C4-2B (cell line): Measurements from ENCODE around the gene PFAS.

ENCODE experiments used
- H3K27ac ChIP-seq: fragments of 450-650 bp; 2 replicates; pipeline ENCODE4 v1.5.1; 2017
- ZFX ChIP-seq: fragments of 450-650 bp; IDR thresholded peaks from 2 replicates; pipeline ENCODE4 v1.6.1; 2017
- TF ChIP-seq, protein P1 (sequence below): fragments of 450-650 bp; conservative IDR thresholded peaks from 2 replicates; pipeline ENCODE4 v1.5.1; 2017; ENCODE audit warnings: mild to moderate bottlenecking

PFAS gene

DNA sequence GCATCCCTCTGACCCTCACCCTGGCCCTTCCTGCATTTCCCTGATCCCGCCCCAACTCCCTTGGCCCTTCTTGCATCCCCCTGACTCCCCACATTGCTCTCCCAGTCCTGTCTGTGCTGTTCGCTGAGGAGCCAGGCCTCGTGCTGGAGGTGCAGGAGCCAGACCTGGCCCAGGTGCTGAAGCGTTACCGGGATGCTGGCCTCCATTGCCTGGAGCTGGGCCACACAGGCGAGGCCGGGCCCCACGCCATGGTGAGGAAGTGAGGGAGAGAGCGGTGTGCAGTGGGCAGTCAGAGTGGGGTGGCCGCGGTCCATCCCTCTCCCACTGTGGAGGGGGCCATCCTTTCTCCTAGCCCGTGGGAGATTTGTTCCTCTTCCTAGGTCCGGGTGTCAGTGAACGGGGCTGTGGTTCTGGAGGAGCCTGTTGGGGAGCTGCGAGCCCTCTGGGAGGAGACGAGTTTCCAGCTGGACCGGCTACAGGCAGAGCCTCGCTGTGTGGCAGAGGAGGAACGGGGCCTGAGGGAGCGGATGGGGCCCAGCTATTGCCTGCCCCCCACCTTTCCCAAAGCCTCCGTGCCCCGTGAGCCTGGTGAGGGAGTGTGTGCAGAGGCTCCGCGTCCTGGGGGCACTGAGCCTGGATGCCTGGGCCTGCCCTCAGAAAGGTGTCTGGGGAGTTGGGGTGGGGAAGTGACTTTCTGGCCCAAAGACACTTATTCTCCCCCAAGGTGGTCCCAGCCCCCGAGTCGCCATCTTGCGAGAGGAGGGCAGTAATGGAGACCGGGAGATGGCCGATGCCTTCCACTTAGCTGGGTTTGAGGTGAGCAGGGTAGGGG lies 17.8 kb downstream of the PFAS start:
- H3K27ac ChIP-seq, result no peak overlapping the region
- TF ChIP-seq, protein P1, sequence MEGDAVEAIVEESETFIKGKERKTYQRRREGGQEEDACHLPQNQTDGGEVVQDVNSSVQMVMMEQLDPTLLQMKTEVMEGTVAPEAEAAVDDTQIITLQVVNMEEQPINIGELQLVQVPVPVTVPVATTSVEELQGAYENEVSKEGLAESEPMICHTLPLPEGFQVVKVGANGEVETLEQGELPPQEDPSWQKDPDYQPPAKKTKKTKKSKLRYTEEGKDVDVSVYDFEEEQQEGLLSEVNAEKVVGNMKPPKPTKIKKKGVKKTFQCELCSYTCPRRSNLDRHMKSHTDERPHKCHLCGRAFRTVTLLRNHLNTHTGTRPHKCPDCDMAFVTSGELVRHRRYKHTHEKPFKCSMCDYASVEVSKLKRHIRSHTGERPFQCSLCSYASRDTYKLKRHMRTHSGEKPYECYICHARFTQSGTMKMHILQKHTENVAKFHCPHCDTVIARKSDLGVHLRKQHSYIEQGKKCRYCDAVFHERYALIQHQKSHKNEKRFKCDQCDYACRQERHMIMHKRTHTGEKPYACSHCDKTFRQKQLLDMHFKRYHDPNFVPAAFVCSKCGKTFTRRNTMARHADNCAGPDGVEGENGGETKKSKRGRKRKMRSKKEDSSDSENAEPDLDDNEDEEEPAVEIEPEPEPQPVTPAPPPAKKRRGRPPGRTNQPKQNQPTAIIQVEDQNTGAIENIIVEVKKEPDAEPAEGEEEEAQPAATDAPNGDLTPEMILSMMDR, result no peak
- no peak for TF ChIP-seq ZFX

DNA sequence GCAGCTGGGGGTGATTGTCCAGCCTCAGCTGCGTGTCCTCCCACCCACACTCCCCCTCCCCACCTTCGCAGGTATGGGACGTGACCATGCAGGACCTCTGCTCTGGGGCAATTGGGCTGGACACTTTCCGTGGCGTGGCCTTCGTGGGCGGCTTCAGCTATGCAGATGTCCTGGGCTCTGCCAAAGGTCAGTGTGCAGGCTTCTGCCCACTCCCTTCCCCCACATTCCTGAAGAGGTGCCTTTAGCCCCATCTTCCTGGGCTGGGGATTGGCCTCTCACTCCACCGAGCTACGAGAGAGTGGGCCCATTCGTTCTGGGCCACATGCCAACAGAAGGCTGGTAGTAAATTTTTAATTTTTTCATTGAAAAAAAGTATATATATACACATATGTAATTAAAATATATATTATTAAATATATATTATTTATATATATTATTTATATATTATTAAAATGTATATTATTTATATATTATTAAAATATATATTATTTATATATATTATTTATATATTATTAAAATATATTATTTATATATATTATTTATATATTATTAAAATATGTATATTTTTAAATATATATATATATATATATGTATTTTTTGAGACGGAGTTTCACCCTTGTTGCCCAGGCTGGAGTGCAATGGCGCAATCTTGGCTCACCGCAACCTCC lies 18.5 kb downstream of the PFAS start:
- no peak overlapping the region for H3K27ac ChIP-seq
- TF ChIP-seq ZFX, result no peak
- TF ChIP-seq, protein P1, result no peak

DNA sequence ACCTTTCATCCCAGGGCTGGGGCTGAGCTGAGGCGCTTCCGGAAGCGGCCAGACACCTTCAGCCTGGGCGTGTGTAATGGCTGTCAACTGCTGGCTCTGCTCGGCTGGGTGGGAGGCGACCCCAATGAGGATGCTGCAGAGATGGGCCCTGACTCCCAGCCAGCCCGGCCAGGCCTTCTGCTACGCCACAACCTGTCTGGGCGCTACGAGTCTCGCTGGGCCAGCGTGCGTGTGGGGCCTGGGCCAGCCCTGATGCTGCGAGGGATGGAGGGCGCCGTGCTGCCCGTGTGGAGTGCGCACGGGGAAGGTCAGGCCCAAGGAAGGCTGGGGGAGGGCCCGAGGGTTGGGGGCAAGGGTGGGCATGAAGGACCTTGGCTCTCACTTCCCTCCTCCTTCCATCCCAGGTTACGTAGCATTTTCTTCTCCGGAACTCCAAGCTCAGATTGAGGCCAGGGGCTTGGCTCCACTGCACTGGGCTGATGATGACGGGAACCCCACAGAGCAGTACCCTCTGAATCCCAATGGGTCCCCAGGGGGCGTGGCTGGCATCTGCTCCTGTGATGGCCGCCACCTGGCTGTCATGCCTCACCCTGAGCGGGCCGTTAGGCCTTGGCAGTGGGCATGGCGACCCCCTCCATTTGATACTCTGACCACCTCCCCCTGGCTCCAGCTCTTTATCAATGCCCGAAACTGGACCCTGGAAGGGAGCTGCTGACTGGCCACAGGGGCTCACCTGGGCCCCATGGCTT lies 19.6 kb downstream of the PFAS start:
- TF ChIP-seq, protein P1, result no peak
- TF ChIP-seq ZFX, result no peak

DNA sequence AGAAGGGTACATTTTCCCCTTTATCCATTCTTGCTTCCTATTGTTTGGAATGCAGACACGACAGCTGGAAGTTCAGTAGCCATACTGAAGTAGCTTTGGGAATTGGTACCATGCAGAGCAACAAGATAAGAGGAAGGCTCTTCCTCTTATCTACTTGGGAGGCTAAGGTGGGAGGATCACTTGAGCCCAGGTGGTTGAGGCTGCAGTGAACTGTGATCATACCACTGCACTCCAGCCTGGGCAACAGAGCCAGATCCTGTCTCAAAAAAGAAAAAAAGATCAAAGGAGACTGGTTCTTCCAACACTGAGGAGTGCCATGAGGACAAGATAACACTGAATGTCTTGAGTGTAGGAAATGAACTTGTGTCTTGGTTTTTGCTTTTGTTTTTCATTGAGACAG lies 23.3 kb downstream of the PFAS start:
- no peak overlapping the region for H3K27ac ChIP-seq
- TF ChIP-seq ZFX, result no peak
- TF ChIP-seq, protein P1, result no peak

More for the DNA sequence above, 19.6 kb downstream of the PFAS start:
- no peak overlapping the region for H3K27ac ChIP-seq

DNA sequence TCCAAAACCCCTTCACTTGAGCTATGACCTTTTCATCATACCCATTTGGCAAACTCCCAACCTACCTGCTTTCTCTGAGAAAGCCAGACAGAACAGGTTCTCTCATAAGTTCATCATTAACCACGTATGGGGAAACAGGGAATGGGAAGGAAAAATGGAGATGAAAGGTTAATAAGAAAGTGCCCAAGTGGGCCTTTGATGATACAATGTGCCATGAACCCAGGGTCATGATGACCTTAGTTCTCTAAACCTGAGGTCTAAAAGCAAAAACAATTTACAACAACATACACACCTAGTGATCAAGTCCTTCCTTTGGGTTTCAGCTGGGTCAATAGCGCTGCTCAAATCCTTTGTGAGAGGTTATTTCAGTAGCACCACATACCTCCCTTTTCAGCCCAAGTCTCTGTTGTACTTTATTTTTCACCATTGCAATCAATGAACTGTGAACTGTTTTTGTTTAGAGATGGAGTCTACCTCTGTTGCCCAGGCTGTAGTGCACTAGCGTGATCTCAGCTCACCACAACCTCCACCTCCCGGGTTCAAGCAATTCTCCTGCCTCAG lies 24.9 kb downstream of the PFAS start:
- H3K27ac ChIP-seq, result no peak overlapping the region
- no peak for TF ChIP-seq ZFX
- TF ChIP-seq, protein P1, result no peak

DNA sequence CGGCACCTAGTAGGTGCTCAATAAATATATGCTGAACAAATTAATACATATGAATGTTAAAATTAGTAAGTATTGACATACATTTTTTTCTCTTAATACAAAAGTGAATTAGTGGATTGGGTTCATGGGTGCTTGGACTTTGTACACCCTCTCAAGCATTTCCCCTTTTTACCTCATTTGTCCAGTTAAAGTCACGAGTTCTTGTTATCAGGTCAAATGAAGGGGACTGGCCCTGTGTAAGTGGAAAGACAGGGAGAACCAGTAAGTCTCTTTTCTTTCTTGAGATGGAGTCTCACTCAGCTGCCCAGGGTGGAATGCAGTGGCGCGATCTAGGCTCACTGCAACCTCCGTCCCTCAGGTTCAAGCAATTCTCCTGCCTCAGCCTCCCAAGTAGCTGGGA lies 25.7 kb downstream of the PFAS start:
- H3K27ac ChIP-seq, result no peak overlapping the region
- TF ChIP-seq, protein P1, result no peak
- no peak for TF ChIP-seq ZFX
